CD14-positive monocyte (primary cell): ENCODE data around the gene INF2. TPM values are rescaled to one million over a fixed set of nuclear protein-coding genes. Genes with fewer than 3 reads are reported as not detected.

Experiments
- DNase-seq, 3 donors: peaks; one replicate each; pipeline ENCODE4 v3.0.0-alpha.2; 2011 to 2022
- H2AFZ ChIP-seq: 2 replicates; pipeline ENCODE4 v1.6.0; 2012; ENCODE audit warnings: mild to moderate bottlenecking, low read depth, low read length, inconsistent platforms; ENCODE audit not compliant: insufficient read depth, poor library complexity, severe bottlenecking
- H3K27ac ChIP-seq, 2 donors: 1 replicate in 1 of 2; 2 replicates in 1 of 2; pipeline ENCODE4 v1.5.1; 2012 to 2013; ENCODE audit warnings: low read length in 2 of 2, control low read depth in 1 of 2, inconsistent platforms in 1 of 2, low read depth in 1 of 2, mild to moderate bottlenecking in 1 of 2
- H3K27me3 ChIP-seq, 2 donors: one replicate each; pipeline versions ENCODE4 v1.6.0 to v1.6.1; 2011 to 2013; ENCODE audit warnings: low read length in 2 of 2; ENCODE audit not compliant: control insufficient read depth in 2 of 2, insufficient read depth in 2 of 2
- H3K36me3 ChIP-seq, 2 donors: replicated peaks in 1 of 2; 1 replicate in 1 of 2; 2 replicates in 1 of 2; pipeline versions ENCODE4 v1.5.1 to v1.6.1; 2012 to 2013; ENCODE audit warnings: low read length in 2 of 2, control low read depth in 1 of 2, inconsistent platforms in 1 of 2, mild to moderate bottlenecking in 1 of 2; ENCODE audit not compliant: insufficient read depth in 2 of 2, control insufficient read depth in 1 of 2
- H3K4me1 ChIP-seq, 2 donors: 1 replicate in 1 of 2; 2 replicates in 1 of 2; pipeline versions ENCODE4 v1.5.1 to v1.6.1; 2012 to 2013; ENCODE audit warnings: low read length in 2 of 2, control low read depth in 1 of 2, inconsistent platforms in 1 of 2, mild to moderate bottlenecking in 1 of 2, moderate library complexity in 1 of 2; ENCODE audit not compliant: insufficient read depth in 2 of 2, control insufficient read depth in 1 of 2
- H3K4me2 ChIP-seq: replicated peaks from 2 replicates; pipeline ENCODE3; 2012; ENCODE audit warnings: low read length, moderate library complexity, mild to moderate bottlenecking; ENCODE audit not compliant: poor library complexity, severe bottlenecking; ENCODE audit errors: extremely low read depth
- H3K4me3 ChIP-seq, 3 experiments: fragments of 200-600 bp in 1 of 3; sonication (generic) in 1 of 3; replicated peaks in 1 of 3; 1 replicate in 2 of 3; 2 replicates in 1 of 3; pipeline ENCODE4 v1.5.1; 2011 to 2013; ENCODE audit warnings: low read length in 3 of 3, mild to moderate bottlenecking in 3 of 3, control low read depth in 2 of 3, low read depth in 2 of 3, inconsistent platforms in 1 of 3, moderate library complexity in 1 of 3
- H3K79me2 ChIP-seq: 2 replicates; pipeline ENCODE4 v1.6.0; 2012; ENCODE audit warnings: mild to moderate bottlenecking, control low read depth, inconsistent platforms, low read length, moderate library complexity; ENCODE audit not compliant: insufficient read depth
- H3K9ac ChIP-seq: 2 replicates; pipeline ENCODE4 v1.6.0; 2017; ENCODE audit warnings: low read length, mild to moderate bottlenecking; ENCODE audit not compliant: insufficient read depth, poor library complexity, severe bottlenecking
- H3K9me3 ChIP-seq, 2 donors: replicated peaks in 1 of 2; 1 replicate in 1 of 2; 2 replicates in 1 of 2; pipeline versions ENCODE4 v1.5.1 to v1.6.1; 2012 to 2013; ENCODE audit warnings: low read length in 2 of 2, control low read depth in 1 of 2; ENCODE audit not compliant: control insufficient read depth in 1 of 2, insufficient read depth in 1 of 2
- H4K20me1 ChIP-seq: 2 replicates; pipeline ENCODE4 v1.6.0; 2012; ENCODE audit warnings: mild to moderate bottlenecking, low read length, control low read depth, moderate library complexity; ENCODE audit not compliant: insufficient read depth
- H3K27ac Mint-ChIP-seq, 7 donors: one replicate each; pipeline ENCODE4 v1.8.0; 2020; ENCODE audit warnings: mild to moderate bottlenecking in 7 of 7, mixed read lengths in 7 of 7, moderate library complexity in 6 of 7, inconsistent platforms in 2 of 7
- H3K27me3 Mint-ChIP-seq, 3 donors: one replicate each; pipeline ENCODE4 v1.8.0; 2021 to 2022; ENCODE audit warnings: low read depth in 3 of 3, mild to moderate bottlenecking in 3 of 3, mixed read lengths in 3 of 3, moderate library complexity in 3 of 3, inconsistent platforms in 1 of 3
- H3K36me3 Mint-ChIP-seq, 2 donors: one replicate each; pipeline ENCODE4 v1.8.0; 2020; ENCODE audit warnings: mixed read lengths in 2 of 2, inconsistent platforms in 1 of 2, mild to moderate bottlenecking in 1 of 2
- H3K4me1 Mint-ChIP-seq: one replicate; pipeline ENCODE4 v1.8.0; 2020; ENCODE audit warnings: mild to moderate bottlenecking, mixed read lengths
- H3K4me3 Mint-ChIP-seq, 2 donors: one replicate each; pipeline ENCODE4 v1.8.0; 2020; ENCODE audit warnings: mild to moderate bottlenecking in 2 of 2, mixed read lengths in 2 of 2, moderate library complexity in 1 of 2
- H3K9me3 Mint-ChIP-seq, 7 donors: one replicate each; pipeline ENCODE4 v1.8.0; 2020 to 2022; ENCODE audit warnings: mixed read lengths in 7 of 7, mild to moderate bottlenecking in 6 of 7, moderate library complexity in 6 of 7, inconsistent platforms in 2 of 7
- WGBS: methylation state at CpG from one replicate; pipeline ENCODE4 v1.1.5; 2013; ENCODE audit warnings: missing lambda C conversion rate; ENCODE audit not compliant: insufficient coverage; 5-methylcytosine and 5-hydroxymethylcytosine counted together
- intact Hi-C, 2 donors: fragments of 100-400 bp; cut with micrococcal nuclease; formaldehyde crosslinking; loops; one replicate each; pipeline versions ENCODE4 v1.15.0 to v1.15.1; 2023
- polyA plus RNA-seq, 3 donors: library from polyadenylated mRNA; depleted of rRNA in 1 of 3; unstranded in 2 of 3; stranded (reverse) in 1 of 3; fragments of 300-500 nt in 2 of 3; fragments of >200 nt in 1 of 3; fragmentation: Illumina TruSeq in 2 of 3; gene quantifications; 1 replicate in 2 of 3; 2 replicates in 1 of 3; pipeline ENCODE4 v1.2.3, GENCODE V29; 2012 to 2021
- TF ChIP-seq, protein P1 (sequence below): fragments of 200-600 bp; IDR thresholded peaks from one replicate; pipeline ENCODE4 v1.8.0; 2022; ENCODE audit warnings: antibody characterized with exemption, mild to moderate bottlenecking

The INF2 gene
- polyA plus RNA-seq, 3 donors: 2.9 to 23.3 (median 3.8) TPM

DNA sequence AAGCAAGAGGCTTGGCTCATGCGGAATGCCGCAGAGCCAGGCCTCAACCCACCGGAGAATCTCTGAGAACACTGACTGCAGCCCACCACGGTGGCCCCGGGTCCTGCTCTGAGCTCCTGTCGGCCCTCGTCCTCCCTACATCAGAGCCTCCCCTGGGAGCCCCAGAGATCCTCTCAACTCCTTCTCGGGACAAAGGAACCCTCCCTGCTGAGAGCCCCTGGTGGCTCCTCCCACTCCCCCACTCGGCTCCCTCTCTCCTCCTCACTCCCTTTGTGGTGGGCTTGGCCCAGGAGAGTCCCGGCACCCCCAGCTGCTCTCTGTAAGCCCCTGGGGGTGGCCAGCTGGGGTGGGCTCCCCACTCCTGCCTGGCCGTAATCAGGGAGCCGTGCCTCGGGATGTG lies 11.1 kb upstream of the INF2 start:
- H3K4me3 Mint-ChIP-seq: peak overlapping the region; percentile 74 to 87
- Histone ChIP-seq H3K9ac (peak overlapping the region; percentile 85), H3K79me2 (no peaks in the 10 kb centered on the region), H3K27ac (peak overlapping the region; percentile 73 to 91), H3K36me3 (no peaks in the 10 kb centered on the region), H3K4me3 (peak overlapping the region; percentile 37 to 82 (median 54)), H2AFZ (peak overlapping the region; percentile 94), H3K27me3 (no peaks in the 10 kb centered on the region), H3K9me3 (no peaks in the 10 kb centered on the region), H3K4me1 (peaks cover 44 to 59% of the 10 kb centered on the region in 2 donors), H4K20me1 (no peaks in the 10 kb centered on the region), H3K4me2 (peak overlapping the region; percentile 96)
- TF ChIP-seq, protein P1, sequence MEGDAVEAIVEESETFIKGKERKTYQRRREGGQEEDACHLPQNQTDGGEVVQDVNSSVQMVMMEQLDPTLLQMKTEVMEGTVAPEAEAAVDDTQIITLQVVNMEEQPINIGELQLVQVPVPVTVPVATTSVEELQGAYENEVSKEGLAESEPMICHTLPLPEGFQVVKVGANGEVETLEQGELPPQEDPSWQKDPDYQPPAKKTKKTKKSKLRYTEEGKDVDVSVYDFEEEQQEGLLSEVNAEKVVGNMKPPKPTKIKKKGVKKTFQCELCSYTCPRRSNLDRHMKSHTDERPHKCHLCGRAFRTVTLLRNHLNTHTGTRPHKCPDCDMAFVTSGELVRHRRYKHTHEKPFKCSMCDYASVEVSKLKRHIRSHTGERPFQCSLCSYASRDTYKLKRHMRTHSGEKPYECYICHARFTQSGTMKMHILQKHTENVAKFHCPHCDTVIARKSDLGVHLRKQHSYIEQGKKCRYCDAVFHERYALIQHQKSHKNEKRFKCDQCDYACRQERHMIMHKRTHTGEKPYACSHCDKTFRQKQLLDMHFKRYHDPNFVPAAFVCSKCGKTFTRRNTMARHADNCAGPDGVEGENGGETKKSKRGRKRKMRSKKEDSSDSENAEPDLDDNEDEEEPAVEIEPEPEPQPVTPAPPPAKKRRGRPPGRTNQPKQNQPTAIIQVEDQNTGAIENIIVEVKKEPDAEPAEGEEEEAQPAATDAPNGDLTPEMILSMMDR: no peak
- H3K9me3 Mint-ChIP-seq: peaks cover 0 to 4% (median 0%) of the 10 kb centered on the region in 7 donors
- peaks cover 6 to 11% (median 9%) of the 10 kb centered on the region in 3 donors for H3K27me3 Mint-ChIP-seq
- WGBS: 3% methylated on average over 10 of the region's 13 CpGs
- H3K27ac Mint-ChIP-seq: peak overlapping the region; percentile 81 to 90 (median 86)
- intact Hi-C loops: no loop called here
- no peaks in the 10 kb centered on the region for H3K36me3 Mint-ChIP-seq
- DNase-seq: no peak
- H3K4me1 Mint-ChIP-seq: peaks cover 33% of the 10 kb centered on the region

DNA sequence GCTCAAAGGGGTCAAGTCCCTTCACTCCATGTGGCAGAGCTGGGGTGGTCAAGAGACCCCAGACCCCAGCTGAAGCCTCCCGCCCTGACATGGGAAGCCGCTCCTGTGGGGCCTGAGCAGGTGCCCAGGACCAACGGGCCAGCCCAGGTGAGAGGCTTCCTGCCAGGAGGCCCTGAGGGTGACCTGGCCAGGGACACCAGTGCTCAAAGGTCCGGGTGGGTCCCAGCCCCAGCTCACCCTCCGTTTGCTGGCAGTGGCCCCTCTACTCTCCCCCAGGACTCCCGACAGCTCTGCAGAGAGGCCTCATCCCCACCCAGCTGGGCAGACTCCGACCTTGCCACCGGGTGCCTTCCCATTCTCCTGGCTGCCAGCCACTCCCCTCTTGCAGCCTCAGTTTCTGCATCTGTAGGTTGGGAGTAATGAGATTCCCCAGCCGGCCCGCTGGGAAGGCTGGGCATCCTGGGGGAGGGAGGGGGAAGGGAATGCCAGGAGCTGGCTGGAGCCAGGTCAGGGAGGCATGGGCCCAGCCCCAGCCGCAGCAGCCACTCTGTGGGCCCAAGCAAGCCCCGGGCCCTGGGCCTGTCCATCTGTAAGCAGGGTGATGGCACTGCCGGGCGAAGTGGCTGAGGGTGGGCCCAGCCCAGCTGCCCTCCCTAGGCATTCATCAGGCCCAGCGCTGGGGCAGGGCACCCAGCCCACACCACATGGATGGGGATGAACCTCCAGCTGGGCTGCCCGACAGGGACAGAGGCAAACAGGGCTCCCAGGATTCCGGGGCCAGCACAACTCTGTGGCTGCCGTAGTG lies 10.3 kb upstream of the INF2 start:
- Mint-ChIP-seq H3K4me1 (peaks cover 31% of the 10 kb centered on the region), H3K9me3 (peaks cover 0 to 2% (median 0%) of the 10 kb centered on the region in 7 donors), H3K27ac (peak overlapping the region in 1 of 7 donors; percentile 86), H3K36me3 (no peaks in the 10 kb centered on the region), H3K27me3 (peaks cover 6 to 11% (median 9%) of the 10 kb centered on the region in 3 donors), H3K4me3 (peak overlapping the region in 1 of 2 donors; percentile 74)
- H3K4me2 ChIP-seq: peak overlapping the region; percentile 96
- intact Hi-C loops: no loop called here
- H3K4me3 ChIP-seq: peak overlapping the region in 1 of 3 experiments; percentile 82
- H3K4me1 ChIP-seq: peaks cover 44 to 59% of the 10 kb centered on the region in 2 donors
- H3K79me2 ChIP-seq: no peaks in the 10 kb centered on the region
- no peaks in the 10 kb centered on the region for H4K20me1 ChIP-seq
- H3K27ac ChIP-seq: peak overlapping the region in 1 of 2 donors; percentile 73
- no peaks in the 10 kb centered on the region for H3K36me3 ChIP-seq
- H2AFZ ChIP-seq: peak overlapping the region; percentile 94
- TF ChIP-seq, protein P1: no peak
- H3K9me3 ChIP-seq: no peaks in the 10 kb centered on the region
- H3K9ac ChIP-seq: peak overlapping the region; percentile 85
- 92% methylated on average over 14 of the region's 18 CpGs for WGBS
- no peaks in the 10 kb centered on the region for H3K27me3 ChIP-seq
- DNase-seq: no peak
